ENCODE data around the gene KHDRBS2. TPM values are rescaled to one million over a fixed set of nuclear protein-coding genes. Genes with fewer than 3 reads are reported as not detected.
A peak's percentile ranks its signal among the peaks of the same experiment; 100 is the strongest.

The KHDRBS2 gene
- total RNA-seq, 1 donor from 2014 or later, result not detected

DNA sequence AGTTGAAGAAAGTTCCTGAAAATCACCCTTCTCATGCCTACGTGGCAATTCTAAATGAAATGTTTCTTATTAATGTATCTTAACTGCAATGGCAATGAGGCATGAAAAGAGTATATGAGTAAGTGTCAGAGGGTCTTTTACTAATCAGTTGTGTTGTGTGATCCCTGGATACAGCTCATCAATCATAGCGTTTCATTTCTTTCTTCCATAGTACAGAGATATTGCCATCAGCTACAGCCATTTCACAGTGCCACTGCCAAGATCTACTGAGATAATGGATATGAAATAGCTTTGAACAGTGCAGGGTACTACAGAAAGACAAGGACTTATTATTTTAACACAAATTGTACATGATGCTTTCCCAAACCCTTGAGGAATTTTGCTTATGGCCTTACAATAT lies 450.8 kb downstream of the KHDRBS2 start:
- no peaks in the 10 kb centered on the region for H3K9me3 Mint-ChIP-seq (ENCODE audit: low read depth)
- H3K36me3 Mint-ChIP-seq (ENCODE audit: low read depth), result no peaks in the 10 kb centered on the region
- H3K27me3 Mint-ChIP-seq (ENCODE audit: low read depth), result peaks cover 2% of the 10 kb centered on the region
- no peak overlapping the region for H3K27ac Mint-ChIP-seq (ENCODE audit: unreplicated experiment)
- no peak overlapping the region for H3K4me3 Mint-ChIP-seq (ENCODE audit: unreplicated experiment)
- DNase-seq (ENCODE audit: low spot score), result no peak
- no peaks in the 10 kb centered on the region for H3K4me1 Mint-ChIP-seq (ENCODE audit: low read depth)
- TF ChIP-seq CTCF (IDR thresholded peaks at IDR 0.05), result no peak

DNA sequence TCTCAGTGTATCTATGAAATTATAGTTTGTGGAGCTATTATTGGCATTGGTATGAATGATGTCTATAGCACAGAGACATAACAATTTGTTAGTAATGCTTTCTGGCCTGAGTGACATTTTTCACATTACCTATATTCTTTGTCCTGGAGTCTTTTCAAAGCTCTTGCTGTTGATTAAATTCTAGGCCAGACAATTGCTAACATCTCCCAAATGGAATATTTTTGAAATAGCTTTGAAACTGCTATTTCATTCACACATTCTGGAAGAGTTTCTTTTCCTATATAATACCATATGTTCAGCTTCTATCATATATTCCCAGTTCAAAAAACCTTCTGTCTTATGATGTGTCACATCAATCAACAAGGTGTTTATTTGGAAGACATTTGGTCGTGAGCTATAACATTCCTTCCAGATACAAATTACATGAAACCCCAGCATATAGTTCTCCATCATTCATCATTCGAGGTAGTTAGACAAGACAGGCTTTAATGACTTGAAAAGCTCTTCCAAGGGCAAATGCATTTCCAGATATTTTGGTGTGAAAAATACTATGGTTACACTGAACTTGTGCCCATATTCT lies 452.8 kb downstream of the KHDRBS2 start:
- H3K36me3 Mint-ChIP-seq (ENCODE audit: low read depth), result no peaks in the 10 kb centered on the region
- no peak for DNase-seq (ENCODE audit: low spot score)
- H3K9me3 Mint-ChIP-seq (ENCODE audit: low read depth), result no peaks in the 10 kb centered on the region
- H3K27me3 Mint-ChIP-seq (ENCODE audit: low read depth), result peaks cover 2% of the 10 kb centered on the region
- no peaks in the 10 kb centered on the region for H3K4me1 Mint-ChIP-seq (ENCODE audit: low read depth)
- TF ChIP-seq CTCF (IDR thresholded peaks at IDR 0.05), result no peak
- no peak overlapping the region for H3K27ac Mint-ChIP-seq (ENCODE audit: unreplicated experiment)
- H3K4me3 Mint-ChIP-seq (ENCODE audit: unreplicated experiment), result no peak overlapping the region

GRCh38 chr6:61817716-61818115 lies 468.3 kb downstream of the KHDRBS2 start:
- H3K9me3 Mint-ChIP-seq (ENCODE audit: low read depth), result no peaks in the 10 kb centered on the region
- H3K36me3 Mint-ChIP-seq (ENCODE audit: low read depth), result no peaks in the 10 kb centered on the region
- TF ChIP-seq CTCF (IDR thresholded peaks at IDR 0.05), result no peak
- no peak overlapping the region for H3K27ac Mint-ChIP-seq (ENCODE audit: unreplicated experiment)
- no peaks in the 10 kb centered on the region for H3K4me1 Mint-ChIP-seq (ENCODE audit: low read depth)
- no peak overlapping the region for H3K4me3 Mint-ChIP-seq (ENCODE audit: unreplicated experiment)
- H3K27me3 Mint-ChIP-seq (ENCODE audit: low read depth), result no peaks in the 10 kb centered on the region
- DNase-seq (ENCODE audit: low spot score), result no peak

- no peak for DNase-seq (ENCODE audit: low spot score)
- Mint-ChIP-seq H3K4me1 (ENCODE audit: low read depth) (no peaks in the 10 kb centered on the region), H3K27ac (ENCODE audit: unreplicated experiment) (no peak overlapping the region), H3K4me3 (ENCODE audit: unreplicated experiment) (no peak overlapping the region), H3K36me3 (ENCODE audit: low read depth) (no peaks in the 10 kb centered on the region), H3K9me3 (ENCODE audit: low read depth) (peaks cover 3% of the 10 kb centered on the region), H3K27me3 (ENCODE audit: low read depth) (peaks cover 4% of the 10 kb centered on the region)
- TF ChIP-seq CTCF (IDR thresholded peaks at IDR 0.05), result no peak
These were observed 476.0 kb downstream of the KHDRBS2 start for GRCh38 chr6:61810047-61810446.

DNA sequence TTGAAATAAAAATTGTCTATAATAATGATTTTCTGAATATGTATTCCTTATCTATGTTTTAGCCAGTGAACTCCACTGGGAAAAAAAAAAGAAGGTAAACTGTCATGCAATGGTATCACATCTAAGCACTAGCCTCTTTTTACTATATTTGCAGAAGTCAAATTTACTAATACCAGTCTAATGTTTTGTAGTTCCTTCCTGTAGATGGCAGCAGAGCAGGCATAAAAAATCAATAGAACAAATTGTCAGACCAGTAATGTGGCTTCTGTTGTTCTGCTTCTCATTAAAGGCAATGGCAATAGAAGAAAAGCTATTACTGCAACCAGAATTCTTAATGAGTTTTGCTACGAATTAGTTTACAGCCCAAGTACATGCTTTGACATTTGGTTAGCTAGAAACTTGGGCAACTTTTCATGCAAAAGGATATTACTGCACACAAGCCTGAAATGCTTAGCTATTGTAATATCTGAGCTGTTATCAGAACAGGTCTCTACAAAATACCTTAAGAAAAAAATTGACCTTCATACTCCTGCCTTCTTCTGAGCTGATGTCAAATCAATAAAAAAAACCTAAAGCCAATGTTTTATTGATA lies 476.9 kb downstream of the KHDRBS2 start:
- Mint-ChIP-seq H3K36me3 (ENCODE audit: low read depth) (no peaks in the 10 kb centered on the region), H3K9me3 (ENCODE audit: low read depth) (peaks cover 7% of the 10 kb centered on the region), H3K27me3 (ENCODE audit: low read depth) (peaks cover 4% of the 10 kb centered on the region), H3K4me1 (ENCODE audit: low read depth) (no peaks in the 10 kb centered on the region), H3K4me3 (ENCODE audit: unreplicated experiment) (no peak overlapping the region), H3K27ac (ENCODE audit: unreplicated experiment) (no peak overlapping the region)
- no peak for DNase-seq (ENCODE audit: low spot score)
- peak; percentile 82 for TF ChIP-seq CTCF (IDR thresholded peaks at IDR 0.05)

Measured in chondrocyte (in vitro differentiated cells).